HEK293T (cell line): ENCODE results near the gene BBS5.

Experiments used
- ARNT ChIP-seq: fragments of 450-650 bp; IDR thresholded peaks from 2 replicates; pipeline ENCODE4 v1.6.1; 2017; ENCODE audit warnings: mild to moderate bottlenecking
- BHLHE40 ChIP-seq: fragments of 450-650 bp; IDR thresholded peaks from 2 replicates; pipeline ENCODE4 v1.6.1; 2016; ENCODE audit warnings: mild to moderate bottlenecking, moderate library complexity, borderline replicate concordance
- ELF4 ChIP-seq: fragments of 450-650 bp; IDR thresholded peaks from 2 replicates; pipeline ENCODE4 v1.6.1; 2017; ENCODE audit warnings: antibody characterized with exemption
- FOXK2 ChIP-seq: fragments of 450-650 bp; IDR thresholded peaks from 2 replicates; pipeline ENCODE4 v1.6.1; 2016; ENCODE audit warnings: mild to moderate bottlenecking
- FOXM1 ChIP-seq: fragments of 450-650 bp; IDR thresholded peaks from 2 replicates; pipeline ENCODE4 v1.6.1; 2017; ENCODE audit warnings: mild to moderate bottlenecking, borderline replicate concordance
- HDGF ChIP-seq: fragments of 450-650 bp; IDR thresholded peaks from 2 replicates; pipeline ENCODE4 v1.6.1; 2017; ENCODE audit warnings: antibody characterized with exemption, borderline replicate concordance
- NFRKB ChIP-seq: fragments of 450-650 bp; IDR thresholded peaks from 2 replicates; pipeline ENCODE4 v1.6.1; 2016; ENCODE audit warnings: mild to moderate bottlenecking, moderate library complexity
- PKNOX1 ChIP-seq: fragments of 450-650 bp; IDR thresholded peaks from 2 replicates; pipeline ENCODE4 v1.6.1; 2016
- SP1 ChIP-seq: fragments of 450-650 bp; IDR thresholded peaks from 2 replicates; pipeline ENCODE4 v1.6.1; 2017
- TARDBP ChIP-seq: fragments of 450-650 bp; IDR thresholded peaks from 2 replicates; pipeline ENCODE4 v1.6.1; 2016

GRCh38 chr2:169509955-169510354 is 30.7 kb downstream of the BBS5 start:
- TF ChIP-seq NFRKB (no peak), ARNT (no peak), ELF4 (no peak), FOXK2 (no peak), BHLHE40 (no peak), TARDBP (no peak), HDGF (no peak), SP1 (no peak), FOXM1 (no peak), PKNOX1 (no peak)
